Large intestine (tissue), 3 donors: ENCODE data around the gene C18orf32. TPM values are rescaled to one million over a fixed set of nuclear protein-coding genes. Genes with fewer than 3 reads are reported as not detected.
A peak's percentile ranks its signal among the peaks of the same experiment; 100 is the strongest.

Experiments used
- DNase-seq, 2 donors: peaks; one replicate each; pipeline versions ENCODE4 v3.0.0 to v3.0.0-alpha.2; 2013
- H3K27ac ChIP-seq: one replicate; pipeline ENCODE4 v1.5.1; 2013; ENCODE audit warnings: low read length
- H3K27me3 ChIP-seq: 2 replicates; pipeline ENCODE4 v1.6.1; 2013; ENCODE audit warnings: low read length; ENCODE audit not compliant: control insufficient read depth, insufficient read depth
- H3K36me3 ChIP-seq: 2 replicates; pipeline ENCODE4 v1.6.1; 2013; ENCODE audit warnings: low read length; ENCODE audit not compliant: control insufficient read depth, insufficient read depth
- H3K4me1 ChIP-seq: one replicate; pipeline ENCODE4 v1.6.1; 2013; ENCODE audit warnings: low read length; ENCODE audit not compliant: control insufficient read depth, insufficient read depth
- H3K4me3 ChIP-seq: one replicate; pipeline ENCODE4 v1.5.1; 2013; ENCODE audit warnings: low read length
- H3K9me3 ChIP-seq: one replicate; pipeline ENCODE4 v1.6.1; 2013; ENCODE audit warnings: mild to moderate bottlenecking, low read depth, low read length, moderate library complexity; ENCODE audit not compliant: control insufficient read depth
- WGBS: methylation state at CpG from one replicate; pipeline ENCODE4 v1.1.5; 2013; ENCODE audit warnings: low lambda C conversion rate; ENCODE audit not compliant: insufficient coverage; 5-methylcytosine and 5-hydroxymethylcytosine counted together
- polyA plus RNA-seq: library from polyadenylated mRNA; unstranded; fragments of 120-200 nt; gene quantifications from one replicate; pipeline ENCODE4 v1.2.1, GENCODE V29; 2013

The C18orf32 gene
- polyA plus RNA-seq, 1 donor: 48.8 TPM

- H3K9me3 ChIP-seq: no peaks in the 10 kb centered on the region
- H3K27ac ChIP-seq: no peak overlapping the region
- H3K27me3 ChIP-seq: peaks cover 3% of the 10 kb centered on the region
- 50% methylated on average over 3 of the region's 4 CpGs for WGBS
- peaks cover 2% of the 10 kb centered on the region for H3K36me3 ChIP-seq
- H3K4me1 ChIP-seq: no peaks in the 10 kb centered on the region
- no peak overlapping the region for H3K4me3 ChIP-seq
- DNase-seq: no peak
These were observed 13.3 kb downstream of the C18orf32 start for GRCh38 chr18:49473721-49474120.

DNA sequence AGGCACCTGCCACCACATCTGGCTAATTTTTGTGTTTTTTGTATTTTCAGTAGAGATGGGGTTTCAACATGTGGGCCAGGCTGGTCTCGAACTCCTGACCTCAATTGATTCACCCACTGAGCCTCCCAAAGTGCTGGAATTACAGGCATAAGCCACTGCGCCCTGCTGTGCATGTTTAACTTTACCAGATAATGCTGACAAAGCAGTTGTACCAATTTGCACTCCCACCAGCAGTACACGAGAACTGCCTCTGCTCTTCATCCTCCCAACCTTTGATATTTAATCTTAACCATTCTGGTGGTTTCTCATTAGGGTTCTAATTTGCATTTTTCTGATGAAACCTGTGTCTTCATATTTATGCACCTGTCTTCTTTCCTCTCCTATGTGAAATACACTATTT, 14.6 kb downstream of the C18orf32 start:
- Histone ChIP-seq H3K9me3 (no peaks in the 10 kb centered on the region), H3K27me3 (peaks cover 3% of the 10 kb centered on the region), H3K36me3 (no peaks in the 10 kb centered on the region), H3K4me1 (no peaks in the 10 kb centered on the region), H3K27ac (no peak overlapping the region), H3K4me3 (no peak overlapping the region)
- no peak for DNase-seq
- 67% methylated on average over 1 of the region's 3 CpGs for WGBS

GRCh38 chr18:49471532-49471931, 15.5 kb downstream of the C18orf32 start:
- peaks cover 3% of the 10 kb centered on the region for H3K27me3 ChIP-seq
- no peak overlapping the region for H3K27ac ChIP-seq
- no peak for DNase-seq
- H3K9me3 ChIP-seq: no peaks in the 10 kb centered on the region
- no peak overlapping the region for H3K4me3 ChIP-seq
- H3K4me1 ChIP-seq: no peaks in the 10 kb centered on the region
- no peaks in the 10 kb centered on the region for H3K36me3 ChIP-seq
- no CpG with 5 or more reads among the region's 1 CpG for WGBS

- WGBS: 90% methylated on average over 3 of the region's 4 CpGs
- no peak overlapping the region for H3K4me3 ChIP-seq
- DNase-seq: no peak
- no peaks in the 10 kb centered on the region for H3K4me1 ChIP-seq
- no peak overlapping the region for H3K27ac ChIP-seq
- H3K9me3 ChIP-seq: no peaks in the 10 kb centered on the region
- peaks cover 3% of the 10 kb centered on the region for H3K27me3 ChIP-seq
- no peaks in the 10 kb centered on the region for H3K36me3 ChIP-seq
These were observed 19.4 kb downstream of the C18orf32 start for GRCh38 chr18:49467599-49467998.

- H3K27me3 ChIP-seq: peaks cover 3% of the 10 kb centered on the region
- DNase-seq: peak in 1 of 2 donors; percentile 18
- no peak overlapping the region for H3K4me3 ChIP-seq
- WGBS: no CpG with 5 or more reads among the region's 2 CpGs
- H3K4me1 ChIP-seq: no peaks in the 10 kb centered on the region
- no peaks in the 10 kb centered on the region for H3K36me3 ChIP-seq
- no peaks in the 10 kb centered on the region for H3K9me3 ChIP-seq
- no peak overlapping the region for H3K27ac ChIP-seq
These were observed 19.9 kb downstream of the C18orf32 start for GRCh38 chr18:49467019-49467563.

DNA sequence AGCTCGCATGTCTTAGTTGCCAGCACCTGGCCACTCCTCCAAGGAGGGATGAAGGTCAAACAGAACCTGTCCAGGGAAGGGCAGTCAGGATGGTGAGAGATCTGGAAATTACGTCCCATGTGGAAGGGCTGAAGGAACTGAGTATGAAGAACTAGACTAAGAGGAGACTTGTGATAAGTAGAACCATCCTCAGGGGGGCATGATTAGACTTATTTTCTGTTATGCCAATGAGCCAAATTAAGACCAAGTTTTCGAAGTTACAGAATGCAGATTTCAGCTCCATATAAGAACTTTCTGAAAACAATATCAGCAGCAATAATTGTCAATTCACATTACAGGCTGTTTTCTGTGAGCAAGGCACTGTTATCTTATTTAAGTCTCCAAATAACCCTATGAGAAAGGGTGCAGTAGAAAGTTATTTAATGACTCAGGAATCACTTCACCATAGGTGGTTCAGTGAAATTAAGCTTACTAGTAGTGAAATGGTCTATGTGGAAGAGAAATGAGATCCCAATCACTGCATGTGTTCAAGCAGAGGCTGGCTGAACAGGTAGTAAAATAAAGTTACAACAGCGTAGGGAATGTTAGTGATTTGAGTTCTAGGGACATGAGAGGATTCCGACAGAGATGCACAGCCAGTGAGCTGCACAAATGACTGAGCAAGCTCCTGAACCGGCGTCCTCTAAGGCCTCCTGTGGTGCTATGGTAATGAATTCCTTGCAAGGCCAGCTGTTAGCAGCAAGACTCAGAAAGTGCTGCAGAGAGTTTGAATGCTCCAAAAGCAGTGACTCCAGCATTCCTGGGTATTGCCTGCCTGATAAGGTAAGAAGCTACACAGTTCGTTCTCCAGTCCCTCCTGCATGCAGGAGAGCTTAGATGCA, 22.1 kb downstream of the C18orf32 start:
- peaks cover 2% of the 10 kb centered on the region for H3K27me3 ChIP-seq
- no peaks in the 10 kb centered on the region for H3K9me3 ChIP-seq
- no peak overlapping the region for H3K27ac ChIP-seq
- H3K4me1 ChIP-seq: no peaks in the 10 kb centered on the region
- H3K36me3 ChIP-seq: no peaks in the 10 kb centered on the region
- 76% methylated on average over 2 of the region's 8 CpGs for WGBS
- DNase-seq: no peak
- no peak overlapping the region for H3K4me3 ChIP-seq

DNA sequence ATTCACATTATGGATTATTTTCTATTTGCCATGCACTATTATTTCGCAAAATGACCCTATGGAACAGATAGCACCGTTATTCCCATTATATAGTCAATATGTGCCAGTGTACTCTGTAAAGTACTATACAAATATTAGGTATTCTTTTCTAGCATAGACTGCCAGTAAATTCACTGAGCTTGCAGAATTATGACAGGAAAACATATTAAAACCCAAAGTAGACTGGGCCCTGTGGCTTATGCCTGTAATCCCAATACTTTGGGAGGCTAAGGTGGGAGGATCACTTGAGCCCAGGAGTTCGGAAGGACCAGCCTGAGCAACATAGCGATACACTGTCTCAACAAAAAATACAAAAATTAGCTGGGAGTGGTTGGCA, 25.4 kb downstream of the C18orf32 start:
- H3K27me3 ChIP-seq: no peaks in the 10 kb centered on the region
- 100% methylated on average over 2 of the region's 4 CpGs for WGBS
- H3K4me3 ChIP-seq: no peak overlapping the region
- DNase-seq: no peak
- no peak overlapping the region for H3K27ac ChIP-seq
- peaks cover 5% of the 10 kb centered on the region for H3K4me1 ChIP-seq
- H3K36me3 ChIP-seq: no peaks in the 10 kb centered on the region
- no peaks in the 10 kb centered on the region for H3K9me3 ChIP-seq

- 80% methylated on average over 1 of the region's 19 CpGs for WGBS
- Histone ChIP-seq H3K9me3 (no peaks in the 10 kb centered on the region), H3K36me3 (no peaks in the 10 kb centered on the region), H3K4me1 (peaks cover 5% of the 10 kb centered on the region), H3K4me3 (peak overlapping the region; percentile 89), H3K27ac (no peak overlapping the region), H3K27me3 (no peaks in the 10 kb centered on the region)
- no peak for DNase-seq
These were observed 25.9 kb downstream of the C18orf32 start for GRCh38 chr18:49460976-49461601.

- no peaks in the 10 kb centered on the region for H3K36me3 ChIP-seq
- no peaks in the 10 kb centered on the region for H3K9me3 ChIP-seq
- 27% methylated on average over 2 of the region's 16 CpGs for WGBS
- peak overlapping the region; percentile 89 for H3K4me3 ChIP-seq
- DNase-seq: peak in 1 of 2 donors; percentile 16
- no peaks in the 10 kb centered on the region for H3K27me3 ChIP-seq
- peaks cover 5% of the 10 kb centered on the region for H3K4me1 ChIP-seq
- H3K27ac ChIP-seq: no peak overlapping the region
These were observed 27.4 kb downstream of the C18orf32 start for GRCh38 chr18:49459404-49460171.

GRCh38 chr18:49457616-49458015, 29.4 kb downstream of the C18orf32 start:
- no peak overlapping the region for H3K27ac ChIP-seq
- H3K9me3 ChIP-seq: peaks cover 1% of the 10 kb centered on the region
- peaks cover 5% of the 10 kb centered on the region for H3K4me1 ChIP-seq
- 100% methylated on average over 3 of the region's 4 CpGs for WGBS
- H3K27me3 ChIP-seq: no peaks in the 10 kb centered on the region
- H3K4me3 ChIP-seq: no peak overlapping the region
- DNase-seq: no peak
- H3K36me3 ChIP-seq: no peaks in the 10 kb centered on the region
